ENCODE results near the gene PLCB1. TPM values are rescaled to one million over a fixed set of nuclear protein-coding genes. Genes with fewer than 3 reads are reported as not detected.

PLCB1 gene
- total RNA-seq, 1 donor from 2014 or later: 48.3 TPM

DNA sequence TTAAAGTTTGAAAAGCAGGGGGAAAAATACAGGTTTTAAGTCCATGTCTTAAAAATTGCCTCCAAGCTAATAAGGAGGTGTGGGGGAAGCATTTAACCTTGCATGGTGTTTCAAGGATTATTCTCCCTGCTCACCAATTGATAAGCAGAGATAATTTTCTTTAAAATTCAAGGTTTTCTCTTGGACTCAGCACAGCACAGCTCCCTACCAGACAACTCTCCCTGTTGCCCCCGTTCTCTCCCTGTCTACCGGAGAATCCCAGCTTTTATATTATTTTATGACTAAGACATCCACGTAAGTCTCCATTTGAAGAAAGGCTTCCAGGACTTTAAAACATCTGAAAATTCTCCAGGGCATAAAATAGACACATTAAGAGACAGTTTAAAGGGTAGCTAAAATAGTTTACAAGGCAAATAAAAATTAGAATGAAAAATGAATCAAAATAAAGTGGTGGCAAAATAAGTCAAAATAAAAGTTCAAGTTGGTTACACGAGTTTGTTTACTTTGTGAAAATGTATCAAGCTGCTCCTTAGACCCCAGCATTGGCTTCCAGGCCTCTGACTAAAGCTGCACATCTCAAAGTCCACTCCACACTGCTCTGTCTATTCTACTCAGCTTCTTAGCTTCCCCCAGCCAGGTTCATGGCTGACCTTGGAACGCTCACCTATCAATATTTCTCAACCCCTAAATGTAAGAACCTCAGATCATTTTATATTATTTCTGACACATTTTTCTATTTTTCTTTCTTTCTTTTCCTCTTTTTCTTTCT lies 748.2 kb downstream of the PLCB1 start:
- DNase-seq (ENCODE audit: low spot score): no peak

DNA sequence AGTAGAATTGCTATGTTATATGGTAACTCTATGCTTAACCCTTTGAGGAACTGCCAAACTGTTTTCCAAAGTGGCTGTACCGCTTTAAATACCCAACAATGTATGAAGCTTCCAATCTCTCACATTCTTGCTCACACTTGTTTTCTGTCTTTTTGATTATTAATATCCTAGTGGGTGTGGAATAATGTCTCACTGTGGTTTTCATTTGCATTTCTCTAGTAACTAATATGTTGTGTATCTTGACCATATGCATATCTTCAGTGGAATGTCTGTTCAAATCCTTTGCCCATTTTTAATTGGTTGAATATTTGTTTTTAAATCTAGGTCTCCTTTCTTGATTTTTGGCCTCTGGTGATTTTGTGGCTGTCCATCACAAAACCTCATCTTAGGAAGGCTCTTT lies 759.0 kb downstream of the PLCB1 start:
- DNase-seq (ENCODE audit: low spot score): no peak

DNA sequence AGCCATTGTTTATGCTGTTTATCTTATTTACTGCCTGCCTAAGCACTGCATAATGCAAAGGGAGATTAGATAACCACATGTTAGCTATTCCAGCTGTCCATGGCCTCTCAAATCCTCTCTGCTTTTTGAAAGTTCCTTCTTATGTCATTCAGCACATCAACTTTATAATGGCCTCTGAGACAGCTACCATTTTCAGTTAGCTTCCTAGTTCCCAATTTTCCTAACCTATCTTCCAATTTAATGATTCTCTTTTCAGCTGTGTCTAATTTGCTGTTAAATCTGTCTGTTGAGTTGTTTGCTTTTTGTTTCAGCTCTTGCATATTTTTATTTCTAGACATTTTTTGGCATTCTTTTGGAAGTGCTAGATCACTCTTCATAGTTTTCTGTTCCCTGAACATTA lies 763.4 kb downstream of the PLCB1 start:
- DNase-seq (ENCODE audit: low spot score): no peak

DNA sequence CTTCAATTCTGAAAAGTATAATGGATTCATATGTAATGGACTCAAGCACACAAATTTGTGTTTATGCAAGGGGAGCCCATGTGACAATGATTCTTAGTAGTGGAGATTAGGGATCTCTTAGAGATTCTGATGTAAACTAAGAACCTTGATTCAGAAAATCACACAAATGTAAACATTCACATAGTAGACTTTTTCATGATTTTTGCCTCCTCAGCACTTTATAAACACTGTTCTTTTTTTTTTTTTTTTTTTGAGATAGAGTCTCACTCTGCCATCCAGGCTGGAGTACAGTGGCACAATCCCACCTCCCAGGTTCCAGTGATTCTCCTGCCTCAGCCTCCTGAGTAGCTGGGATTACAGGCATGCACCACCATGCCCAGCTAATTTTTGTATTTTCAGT lies 766.8 kb downstream of the PLCB1 start:
- DNase-seq (ENCODE audit: low spot score): no peak

DNA sequence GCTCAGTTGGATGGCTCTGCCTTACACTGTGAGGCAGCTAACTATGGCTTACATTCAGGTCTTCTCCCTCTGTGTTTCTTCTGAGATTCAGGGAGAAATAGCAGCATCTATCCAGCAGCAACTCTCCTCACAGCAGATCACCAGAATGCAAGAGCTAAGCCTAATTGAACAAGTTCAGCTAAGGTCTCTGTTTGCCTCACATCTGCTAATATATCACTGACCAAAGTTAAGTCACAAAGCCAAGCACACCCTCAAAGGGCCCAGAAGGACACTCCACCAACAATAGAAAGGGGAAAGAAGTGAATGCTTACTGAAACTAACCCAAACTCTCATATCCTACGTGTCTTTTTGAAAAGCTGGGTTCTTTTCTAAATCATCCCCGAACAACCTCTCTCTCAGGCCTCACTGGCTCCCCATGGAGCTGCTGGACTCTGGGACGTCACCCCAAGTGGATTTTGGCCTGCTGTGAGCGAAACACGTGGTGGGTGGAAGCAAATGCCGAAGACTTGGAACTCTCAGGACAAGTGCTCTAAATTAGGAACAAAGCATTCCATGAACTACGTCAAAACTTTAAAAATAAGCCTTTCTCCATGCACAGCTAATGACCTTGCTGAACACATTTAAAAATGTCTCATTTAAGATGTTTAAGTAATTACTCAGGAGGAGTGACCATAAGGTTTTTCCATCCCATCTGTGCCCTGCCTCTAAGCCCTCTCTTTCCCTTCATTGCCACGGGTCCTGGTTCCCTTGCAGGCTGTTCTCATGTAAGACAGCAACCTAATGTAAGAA lies 769.4 kb downstream of the PLCB1 start:
- DNase-seq (ENCODE audit: low spot score): peak; percentile 46

DNA sequence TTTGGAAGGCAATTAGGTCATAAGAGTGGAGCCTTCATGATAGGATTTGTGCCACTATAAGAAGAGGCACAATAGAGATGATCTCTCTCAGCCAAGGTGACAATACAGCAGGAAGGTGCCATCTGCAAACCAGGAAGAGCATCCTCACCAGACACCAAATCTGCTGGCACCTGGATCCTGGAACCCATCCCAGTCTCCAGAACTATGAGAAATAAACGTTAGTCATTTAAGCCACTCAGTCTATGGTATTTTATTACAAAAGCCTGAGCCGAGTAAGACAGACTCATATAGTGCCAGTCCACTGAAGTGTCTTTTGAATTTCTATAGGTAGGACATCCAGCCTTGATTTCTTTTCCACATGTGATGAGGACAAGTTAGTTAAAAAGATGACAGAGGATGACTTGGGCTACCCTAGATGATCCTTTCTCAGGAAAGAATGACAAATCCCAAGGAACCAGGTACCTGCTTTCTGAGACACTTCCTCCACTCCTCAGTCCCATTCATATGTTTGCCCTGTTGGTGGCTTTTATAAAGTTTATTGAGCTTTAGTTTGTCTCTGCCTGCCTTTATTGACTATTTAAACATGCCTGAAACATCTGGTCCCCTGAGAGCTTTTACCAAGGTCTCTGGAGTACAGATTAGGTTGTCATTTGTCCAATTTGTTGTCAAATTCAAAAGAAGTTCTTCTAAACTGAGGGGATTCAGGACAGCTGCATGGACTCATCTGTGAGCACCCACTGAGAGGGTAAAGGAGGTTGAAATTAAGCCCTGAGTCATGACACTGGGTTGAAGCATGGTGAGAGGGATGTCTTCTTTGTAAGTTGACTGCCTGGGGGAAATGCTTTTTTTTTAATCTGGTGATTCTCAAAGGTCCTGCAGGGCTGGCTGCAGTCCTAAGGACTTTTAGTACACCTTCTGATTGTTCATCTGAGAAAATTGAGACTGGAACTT lies 771.9 kb downstream of the PLCB1 start:
- DNase-seq (ENCODE audit: low spot score): no peak

DNA sequence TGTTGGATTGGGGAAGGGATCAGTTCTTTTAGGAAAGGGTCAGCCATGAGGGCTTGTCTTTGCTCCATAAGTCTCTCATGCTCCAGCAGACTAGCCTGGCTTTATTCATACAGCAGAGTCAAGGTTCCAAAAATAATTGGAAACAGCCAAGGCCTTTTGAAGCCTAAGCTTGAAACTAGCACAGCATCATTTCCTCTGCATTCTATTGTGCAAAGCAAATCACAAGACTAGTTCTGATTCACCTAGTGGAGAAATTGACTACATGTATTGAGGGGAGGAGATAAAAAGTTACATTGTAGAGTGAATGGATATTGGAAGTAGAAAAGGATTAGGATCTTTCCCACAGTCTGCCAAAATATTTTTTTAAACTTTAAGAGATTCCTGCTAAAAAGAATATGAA lies 777.5 kb downstream of the PLCB1 start:
- DNase-seq (ENCODE audit: low spot score): no peak

DNA sequence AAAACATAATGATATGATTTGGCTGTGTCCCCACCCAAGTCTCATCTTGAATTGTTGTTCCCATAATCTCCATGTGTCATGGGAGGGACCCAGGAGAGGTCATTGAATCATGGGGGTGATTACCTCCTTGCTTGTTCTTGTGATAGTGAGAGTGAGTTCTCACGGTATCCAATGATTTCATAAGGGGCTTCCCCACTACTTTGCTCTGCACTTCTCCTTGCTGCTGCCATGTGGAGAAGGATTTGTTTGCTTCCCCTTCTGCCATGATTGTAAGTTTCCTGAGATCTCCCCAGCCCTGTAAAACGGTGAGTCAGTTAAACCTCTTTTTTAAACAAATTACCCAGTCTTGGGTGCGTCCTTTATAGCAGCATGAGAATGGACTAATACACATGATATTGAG lies 780.0 kb downstream of the PLCB1 start:
- DNase-seq (ENCODE audit: low spot score): no peak

DNA sequence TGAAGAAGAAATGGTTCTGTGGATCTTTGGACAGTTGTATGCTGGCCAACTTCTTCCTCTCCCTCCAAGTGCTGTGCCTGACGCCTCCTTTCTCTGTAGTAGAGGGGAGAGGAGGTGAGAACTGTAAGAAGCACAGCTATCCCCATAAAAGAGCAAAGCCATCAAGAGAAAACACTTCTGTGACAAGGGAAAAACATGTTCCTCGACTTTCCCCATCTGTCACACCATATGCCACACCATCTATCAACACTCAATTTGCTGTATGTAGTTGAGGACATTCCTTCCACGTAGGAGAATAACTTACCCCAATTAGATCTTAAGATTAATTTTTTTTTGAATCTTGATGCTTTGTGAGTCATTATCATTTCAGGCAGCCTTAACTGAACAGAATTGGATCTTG lies 780.7 kb downstream of the PLCB1 start:
- no peak for DNase-seq (ENCODE audit: low spot score)

DNA sequence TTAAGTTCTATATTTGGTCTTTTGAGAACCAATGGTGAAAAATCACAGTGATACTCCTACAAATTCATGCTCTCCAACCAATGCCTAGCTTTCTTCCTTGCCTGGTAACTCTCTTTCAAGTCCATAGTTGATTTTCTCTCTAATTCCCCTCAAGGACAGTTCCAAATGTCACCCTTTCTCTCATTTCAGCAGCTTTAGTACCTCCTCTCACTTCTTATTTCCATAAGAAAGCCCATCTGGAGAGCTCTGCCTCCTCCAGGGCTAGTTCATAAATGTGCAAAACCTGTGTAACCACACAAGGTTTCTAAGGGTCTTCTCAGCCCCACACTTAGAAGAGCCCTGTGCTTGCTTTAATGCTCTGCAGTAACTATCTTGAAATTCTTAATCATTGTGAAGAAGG lies 781.4 kb downstream of the PLCB1 start:
- no peak for DNase-seq (ENCODE audit: low spot score)

DNA sequence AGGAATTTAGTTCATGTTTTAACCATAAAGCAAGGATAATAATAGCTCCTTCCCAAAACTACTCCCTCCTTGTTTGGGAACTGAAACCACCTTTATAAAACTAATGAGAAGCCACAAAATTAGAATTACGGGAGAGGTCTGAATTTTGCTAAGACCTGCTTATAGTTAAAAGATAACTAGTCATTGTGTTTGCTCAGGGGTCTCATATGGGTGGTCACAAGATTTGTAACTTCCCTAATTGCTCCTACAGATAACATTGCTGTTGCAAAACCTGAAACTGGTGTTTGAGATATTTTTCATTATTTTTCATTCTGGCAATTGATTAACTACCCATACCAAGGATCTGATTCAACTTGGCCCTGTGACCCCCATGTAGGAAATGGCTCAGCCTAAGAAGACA lies 782.4 kb downstream of the PLCB1 start:
- DNase-seq (ENCODE audit: low spot score): no peak

DNA sequence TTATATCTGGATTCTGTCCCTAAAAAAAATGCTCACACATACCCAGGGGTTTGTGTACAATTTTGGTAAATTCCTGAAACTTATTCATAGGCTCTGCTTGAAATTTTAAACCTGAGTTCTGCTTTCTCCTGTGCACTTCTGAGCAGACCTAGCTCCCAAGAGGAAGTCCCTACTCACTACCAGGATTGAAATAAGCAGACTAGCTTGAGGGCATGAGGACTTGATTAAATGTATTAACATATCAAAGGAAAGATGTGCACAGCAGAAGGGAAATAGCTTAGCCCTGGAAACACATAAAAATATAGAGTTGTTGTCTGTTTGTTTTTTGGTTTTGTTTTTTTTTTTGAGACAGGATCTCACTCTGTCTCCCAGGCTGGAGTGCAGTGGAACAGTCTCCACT lies 785.0 kb downstream of the PLCB1 start:
- no peak for DNase-seq (ENCODE audit: low spot score)

DNA sequence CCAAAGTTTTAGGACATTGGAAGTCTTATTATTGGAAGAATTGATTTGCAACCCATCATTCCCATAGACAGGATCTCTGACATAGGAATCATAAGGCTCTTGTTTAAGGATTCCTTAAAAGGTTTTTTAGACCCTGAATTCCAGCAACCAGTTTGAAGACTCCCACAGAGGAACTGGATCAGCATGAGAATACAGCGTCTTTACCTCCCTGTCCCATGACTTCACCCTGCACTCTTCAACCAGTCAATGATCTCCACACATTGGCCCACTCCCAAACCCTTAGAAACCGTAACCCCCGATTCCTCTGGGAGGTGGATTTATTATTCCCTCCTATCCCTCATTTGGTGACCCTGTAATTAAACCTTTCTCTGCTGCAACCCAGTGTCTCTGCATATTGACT lies 786.1 kb downstream of the PLCB1 start:
- DNase-seq (ENCODE audit: low spot score): no peak

DNA sequence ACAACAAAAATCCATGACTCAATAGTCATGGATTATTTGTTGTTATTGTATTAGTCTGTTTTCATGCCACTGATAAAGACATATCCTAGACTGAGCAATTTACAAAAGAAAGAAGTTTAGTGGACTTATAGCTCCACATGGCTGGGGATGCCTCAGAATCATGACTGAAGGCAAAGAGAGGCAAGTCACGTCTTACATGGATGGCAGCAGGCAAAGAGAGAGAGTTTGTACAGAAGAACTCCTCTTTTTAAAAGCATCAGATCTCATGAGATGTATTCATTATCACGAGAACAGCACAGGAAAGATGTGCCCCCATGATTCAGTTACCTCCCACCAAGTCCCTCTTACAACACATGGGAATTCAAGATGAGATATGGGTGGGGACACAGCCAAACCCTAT lies 792.5 kb downstream of the PLCB1 start:
- DNase-seq (ENCODE audit: low spot score): no peak

DNA sequence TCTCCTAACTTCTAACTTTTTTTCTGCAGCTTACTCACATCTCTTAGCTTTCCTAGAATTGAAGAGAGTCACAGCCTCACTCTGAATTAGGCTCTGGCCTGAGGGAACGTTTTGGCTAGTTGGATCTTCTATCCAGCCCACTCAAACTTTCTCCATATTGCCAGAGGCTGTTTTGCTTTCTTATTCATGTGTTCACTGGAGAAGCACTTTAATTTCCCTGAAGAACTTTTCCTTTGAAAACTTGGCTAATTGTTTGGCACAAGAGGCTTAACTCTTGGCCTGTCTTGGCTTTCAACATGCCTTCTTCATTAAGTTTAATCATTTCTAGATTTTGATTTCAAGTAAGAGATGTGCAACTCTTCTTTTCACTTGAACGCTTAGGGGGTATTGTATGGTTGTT lies 798.7 kb downstream of the PLCB1 start:
- no peak for DNase-seq (ENCODE audit: low spot score)

DNA sequence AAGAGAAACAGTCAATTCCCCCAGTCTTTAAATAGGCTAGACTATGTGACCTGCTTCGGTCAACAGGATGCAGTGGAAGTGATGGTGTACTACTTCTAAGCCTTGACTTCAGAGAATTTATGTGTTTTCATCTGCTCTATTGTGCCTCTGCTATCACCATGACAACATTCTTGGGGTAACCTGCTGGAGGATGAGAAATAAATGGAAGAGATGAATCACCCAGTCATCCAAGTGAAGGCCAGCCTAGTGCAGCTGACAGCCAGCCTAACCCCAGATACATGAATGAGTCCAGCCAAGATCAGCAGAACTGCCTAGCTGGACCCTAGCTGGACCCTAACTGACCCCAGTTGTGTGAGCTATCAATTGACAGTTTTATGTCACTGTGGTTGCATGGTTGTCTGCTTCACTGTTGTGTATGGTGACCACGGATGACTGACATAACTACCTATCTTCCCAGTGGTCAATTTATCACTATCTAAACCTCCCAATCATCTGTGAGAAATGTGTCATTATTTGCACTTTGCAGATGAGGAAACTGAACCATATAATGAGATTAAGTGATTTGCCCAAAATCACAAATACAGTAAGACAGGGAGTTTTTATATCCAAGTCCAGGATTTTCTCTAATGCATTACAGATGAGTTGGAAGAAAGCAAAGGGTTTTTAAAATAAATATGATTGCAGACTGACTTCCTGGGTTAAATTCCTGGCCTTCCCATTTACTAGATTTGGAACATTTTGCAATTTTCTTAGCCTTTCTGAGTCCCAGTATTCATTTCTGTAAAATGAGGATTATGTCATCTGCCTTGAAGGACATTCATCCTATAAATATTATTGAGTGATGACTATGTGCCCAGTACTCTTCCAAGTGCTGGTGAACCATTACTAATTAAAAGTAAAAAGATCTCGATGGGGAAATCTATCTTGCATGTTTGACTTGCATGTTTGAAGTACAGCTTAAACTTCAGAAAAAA lies 800.4 kb downstream of the PLCB1 start:
- no peak for DNase-seq (ENCODE audit: low spot score)

DNA sequence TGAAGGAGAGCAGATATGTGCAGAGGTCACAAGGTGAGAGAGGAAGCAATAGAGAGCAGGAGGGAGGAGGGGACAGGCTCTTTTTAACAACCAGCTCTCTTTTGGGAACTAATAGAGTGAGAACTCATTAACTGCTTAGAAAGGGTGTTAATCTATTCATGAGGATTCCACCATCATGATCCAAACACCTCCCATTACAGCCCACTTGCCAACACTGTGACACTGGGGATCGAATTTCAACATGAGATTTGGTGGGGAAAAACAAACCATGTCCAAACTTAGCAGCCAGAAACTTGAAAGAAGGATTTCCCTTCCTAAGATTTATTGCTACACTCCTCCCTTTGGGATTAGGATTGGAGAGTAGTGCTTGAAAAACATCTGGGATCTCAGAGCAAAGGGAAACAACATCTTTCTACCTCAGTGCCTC lies 801.3 kb downstream of the PLCB1 start:
- no peak for DNase-seq (ENCODE audit: low spot score)

DNA sequence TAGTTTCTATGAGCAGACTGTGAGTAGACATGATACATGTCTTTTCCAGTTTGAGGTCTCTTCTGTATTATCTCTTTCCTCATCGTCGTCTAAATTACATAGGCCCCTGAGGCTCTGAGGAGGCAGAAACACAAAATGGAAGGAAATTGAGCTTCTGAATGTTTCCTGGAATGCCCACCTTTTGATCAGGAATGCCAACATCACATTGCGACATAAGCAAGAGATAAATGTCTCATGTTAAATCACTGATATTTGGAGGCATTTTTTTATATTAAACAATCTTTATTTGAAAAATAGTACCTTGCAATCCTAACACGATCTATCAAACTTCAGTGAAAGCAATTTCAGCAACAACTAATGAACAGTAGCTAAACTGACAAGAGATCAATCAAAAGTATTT lies 802.3 kb downstream of the PLCB1 start:
- DNase-seq (ENCODE audit: low spot score): no peak
